ENCODE measurements around the gene RFX6.

GRCh38 chr6:116938305-116938704 is 61.3 kb downstream of the RFX6 start:
- TF ChIP-seq CTCF (IDR thresholded peaks at IDR 0.05) = no peak
- TF ChIP-seq POLR2AphosphoS5 (IDR thresholded peaks at IDR 0.05) = no peak
